ENCODE results near the gene STX10. TPM values are rescaled to one million over a fixed set of nuclear protein-coding genes. Genes with fewer than 3 reads are reported as not detected.
A peak's percentile ranks its signal among the peaks of the same experiment; 100 is the strongest.

Gene STX10
- total and polyA plus RNA-seq, 9 of the 15 experiments (the other 6 are each of a cell fraction or from before 2014, with no cell fraction given) = 0.51 to 66.3 (median 31.0) TPM

DNA sequence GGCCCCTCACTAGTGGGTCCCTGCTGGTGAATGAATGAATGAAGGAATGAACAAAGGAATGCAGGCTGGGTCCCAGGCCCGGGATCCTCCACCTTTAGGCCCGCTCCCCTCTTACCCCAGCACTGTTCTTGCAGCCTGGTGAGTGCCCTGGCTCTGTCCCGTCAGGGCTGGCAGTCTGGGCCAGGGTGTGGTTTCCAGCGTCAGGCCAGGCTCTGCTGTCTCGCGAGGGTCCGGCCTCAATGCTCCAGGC is 47.8 kb downstream of the STX10 start (continued):
- TF ChIP-seq, protein P1, sequence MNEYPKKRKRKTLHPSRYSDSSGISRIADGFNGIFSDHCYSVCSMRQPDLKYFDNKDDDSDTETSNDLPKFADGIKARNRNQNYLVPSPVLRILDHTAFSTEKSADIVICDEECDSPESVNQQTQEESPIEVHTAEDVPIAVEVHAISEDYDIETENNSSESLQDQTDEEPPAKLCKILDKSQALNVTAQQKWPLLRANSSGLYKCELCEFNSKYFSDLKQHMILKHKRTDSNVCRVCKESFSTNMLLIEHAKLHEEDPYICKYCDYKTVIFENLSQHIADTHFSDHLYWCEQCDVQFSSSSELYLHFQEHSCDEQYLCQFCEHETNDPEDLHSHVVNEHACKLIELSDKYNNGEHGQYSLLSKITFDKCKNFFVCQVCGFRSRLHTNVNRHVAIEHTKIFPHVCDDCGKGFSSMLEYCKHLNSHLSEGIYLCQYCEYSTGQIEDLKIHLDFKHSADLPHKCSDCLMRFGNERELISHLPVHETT (CRISPR knock-in tag; conservative IDR thresholded peaks at IDR 0.05 in 1 of 2, IDR thresholded peaks at IDR 0.05 in 1 of 2) = no peak
- peak; percentile 21 for TF ChIP-seq ARHGAP35 (IDR thresholded peaks at IDR 0.05; ENCODE audit: partially characterized antibody)
- TF ChIP-seq NFRKB (IDR thresholded peaks at IDR 0.05; ENCODE audit: low read depth) = peak; percentile 66
- TF ChIP-seq, protein P2, sequence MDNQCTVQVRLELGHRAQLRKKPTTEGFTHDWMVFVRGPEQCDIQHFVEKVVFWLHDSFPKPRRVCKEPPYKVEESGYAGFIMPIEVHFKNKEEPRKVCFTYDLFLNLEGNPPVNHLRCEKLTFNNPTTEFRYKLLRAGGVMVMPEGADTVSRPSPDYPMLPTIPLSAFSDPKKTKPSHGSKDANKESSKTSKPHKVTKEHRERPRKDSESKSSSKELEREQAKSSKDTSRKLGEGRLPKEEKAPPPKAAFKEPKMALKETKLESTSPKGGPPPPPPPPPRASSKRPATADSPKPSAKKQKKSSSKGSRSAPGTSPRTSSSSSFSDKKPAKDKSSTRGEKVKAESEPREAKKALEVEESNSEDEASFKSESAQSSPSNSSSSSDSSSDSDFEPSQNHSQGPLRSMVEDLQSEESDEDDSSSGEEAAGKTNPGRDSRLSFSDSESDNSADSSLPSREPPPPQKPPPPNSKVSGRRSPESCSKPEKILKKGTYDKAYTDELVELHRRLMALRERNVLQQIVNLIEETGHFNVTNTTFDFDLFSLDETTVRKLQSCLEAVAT (IDR thresholded peaks at IDR 0.05) = peak in 1 of 2 experiments; percentile 81; a peak in 2 of 4 replicates
- peak; percentile 81 for TF ChIP-seq POLR2B (IDR thresholded peaks at IDR 0.05; ENCODE audit: low read depth, partially characterized antibody)
- TF ChIP-seq, protein P3, sequence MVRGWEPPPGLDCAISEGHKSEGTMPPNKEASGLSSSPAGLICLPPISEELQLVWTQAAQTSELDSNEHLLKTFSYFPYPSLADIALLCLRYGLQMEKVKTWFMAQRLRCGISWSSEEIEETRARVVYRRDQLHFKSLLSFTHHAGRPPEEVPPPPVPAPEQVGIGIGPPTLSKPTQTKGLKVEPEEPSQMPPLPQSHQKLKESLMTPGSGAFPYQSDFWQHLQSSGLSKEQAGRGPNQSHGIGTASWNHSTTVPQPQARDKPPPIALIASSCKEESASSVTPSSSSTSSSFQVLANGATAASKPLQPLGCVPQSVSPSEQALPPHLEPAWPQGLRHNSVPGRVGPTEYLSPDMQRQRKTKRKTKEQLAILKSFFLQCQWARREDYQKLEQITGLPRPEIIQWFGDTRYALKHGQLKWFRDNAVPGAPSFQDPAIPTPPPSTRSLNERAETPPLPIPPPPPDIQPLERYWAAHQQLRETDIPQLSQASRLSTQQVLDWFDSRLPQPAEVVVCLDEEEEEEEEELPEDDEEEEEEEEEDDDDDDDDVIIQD (CRISPR knock-in tag; IDR thresholded peaks at IDR 0.05) = 0 out of 2 replicates have a peak, but pooled peaks have one; percentile 51
- TF ChIP-seq CC2D1A (IDR thresholded peaks at IDR 0.05) = no peak
- no peak for TF ChIP-seq SMAD2 (IDR thresholded peaks at IDR 0.05; ENCODE audit: low read depth, low read length)
- TF ChIP-seq, protein P4, sequence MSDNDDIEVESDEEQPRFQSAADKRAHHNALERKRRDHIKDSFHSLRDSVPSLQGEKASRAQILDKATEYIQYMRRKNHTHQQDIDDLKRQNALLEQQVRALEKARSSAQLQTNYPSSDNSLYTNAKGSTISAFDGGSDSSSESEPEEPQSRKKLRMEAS (CRISPR knock-in tag; IDR thresholded peaks at IDR 0.05) = peak; percentile 9; the same call in 1 of the 2 replicates
- TF ChIP-seq MYC (IDR thresholded peaks at IDR 0.05; ENCODE audit: low read depth, low read length) = no peak
- TF ChIP-seq MYC (CRISPR knock-in tag; IDR thresholded peaks at IDR 0.05; ENCODE audit: borderline replicate concordance, low read depth) = 0 out of 2 replicates have a peak, but pooled peaks have one; percentile 30
- TF ChIP-seq, protein P5, sequence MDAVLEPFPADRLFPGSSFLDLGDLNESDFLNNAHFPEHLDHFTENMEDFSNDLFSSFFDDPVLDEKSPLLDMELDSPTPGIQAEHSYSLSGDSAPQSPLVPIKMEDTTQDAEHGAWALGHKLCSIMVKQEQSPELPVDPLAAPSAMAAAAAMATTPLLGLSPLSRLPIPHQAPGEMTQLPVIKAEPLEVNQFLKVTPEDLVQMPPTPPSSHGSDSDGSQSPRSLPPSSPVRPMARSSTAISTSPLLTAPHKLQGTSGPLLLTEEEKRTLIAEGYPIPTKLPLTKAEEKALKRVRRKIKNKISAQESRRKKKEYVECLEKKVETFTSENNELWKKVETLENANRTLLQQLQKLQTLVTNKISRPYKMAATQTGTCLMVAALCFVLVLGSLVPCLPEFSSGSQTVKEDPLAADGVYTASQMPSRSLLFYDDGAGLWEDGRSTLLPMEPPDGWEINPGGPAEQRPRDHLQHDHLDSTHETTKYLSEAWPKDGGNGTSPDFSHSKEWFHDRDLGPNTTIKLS (IDR thresholded peaks at IDR 0.05; ENCODE audit: borderline replicate concordance, low read depth) = peak; percentile 43; the same call in 1 of the 2 replicates
- 0 out of 2 replicates have a peak, but pooled peaks have one; percentile 1 for TF ChIP-seq CEBPG (CRISPR knock-in tag; IDR thresholded peaks at IDR 0.05)
- TF ChIP-seq CEBPG (tag; conservative IDR thresholded peaks at IDR 0.05 in 1 of 2, IDR thresholded peaks at IDR 0.05 in 1 of 2) = no peak
- TF ChIP-seq, protein P6, sequence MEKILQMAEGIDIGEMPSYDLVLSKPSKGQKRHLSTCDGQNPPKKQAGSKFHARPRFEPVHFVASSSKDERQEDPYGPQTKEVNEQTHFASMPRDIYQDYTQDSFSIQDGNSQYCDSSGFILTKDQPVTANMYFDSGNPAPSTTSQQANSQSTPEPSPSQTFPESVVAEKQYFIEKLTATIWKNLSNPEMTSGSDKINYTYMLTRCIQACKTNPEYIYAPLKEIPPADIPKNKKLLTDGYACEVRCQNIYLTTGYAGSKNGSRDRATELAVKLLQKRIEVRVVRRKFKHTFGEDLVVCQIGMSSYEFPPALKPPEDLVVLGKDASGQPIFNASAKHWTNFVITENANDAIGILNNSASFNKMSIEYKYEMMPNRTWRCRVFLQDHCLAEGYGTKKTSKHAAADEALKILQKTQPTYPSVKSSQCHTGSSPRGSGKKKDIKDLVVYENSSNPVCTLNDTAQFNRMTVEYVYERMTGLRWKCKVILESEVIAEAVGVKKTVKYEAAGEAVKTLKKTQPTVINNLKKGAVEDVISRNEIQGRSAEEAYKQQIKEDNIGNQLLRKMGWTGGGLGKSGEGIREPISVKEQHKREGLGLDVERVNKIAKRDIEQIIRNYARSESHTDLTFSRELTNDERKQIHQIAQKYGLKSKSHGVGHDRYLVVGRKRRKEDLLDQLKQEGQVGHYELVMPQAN (IDR thresholded peaks at IDR 0.05; ENCODE audit: borderline replicate concordance) = peak; percentile 45; the same call in 1 of the 2 replicates
- TF ChIP-seq BRD4 (IDR thresholded peaks at IDR 0.05) = peak; percentile 53; the same call in 1 of the 2 replicates

Data from K562 (cell line).